HepG2 (cell line): ENCODE measurements around the gene DNAJC21. TPM values are rescaled to one million over a fixed set of nuclear protein-coding genes. Genes with fewer than 3 reads are reported as not detected.

ENCODE experiments used
- GATAD2A ChIP-seq: IDR thresholded peaks from 2 replicates; pipeline ENCODE4 v1.6.1; 2016
- MAFG ChIP-seq: sonication (generic); formaldehyde crosslinking; IDR thresholded peaks from 2 replicates; pipeline ENCODE4 v1.5.1; 2020; ENCODE audit warnings: mild to moderate bottlenecking, missing genetic modification reagents
- MLX ChIP-seq: IDR thresholded peaks from 2 replicates; pipeline ENCODE4 v1.6.1; 2016
- NFATC3 ChIP-seq: sonication (generic); formaldehyde crosslinking; IDR thresholded peaks from 2 replicates; pipeline ENCODE4 v1.5.1; 2020; ENCODE audit warnings: mild to moderate bottlenecking, missing genetic modification reagents
- POLR2AphosphoS2 ChIP-seq: IDR thresholded peaks from 2 replicates; pipeline ENCODE4 v1.6.1; 2011; ENCODE audit warnings: low read depth, low read length, improper control_type of control experiment
- TARDBP ChIP-seq: sonication (generic); formaldehyde crosslinking; IDR thresholded peaks from 2 replicates; pipeline ENCODE4 v1.8.0; 2022; ENCODE audit warnings: mild to moderate bottlenecking, missing genetic modification reagents
- TFE3 ChIP-seq: IDR thresholded peaks from 2 replicates; pipeline ENCODE4 v1.6.1; 2016
- THAP11 ChIP-seq: IDR thresholded peaks from 2 replicates; pipeline ENCODE4 v1.6.1; 2016; ENCODE audit warnings: missing biosample characterization, missing genetic modification reagents
- ZMAT5 ChIP-seq: sonication (generic); formaldehyde crosslinking; IDR thresholded peaks from 2 replicates; pipeline ENCODE4 v1.5.0; 2020; ENCODE audit warnings: mild to moderate bottlenecking, low read depth, missing genetic modification reagents, borderline replicate concordance
- ZNF296 ChIP-seq: sonication (generic); formaldehyde crosslinking; conservative IDR thresholded peaks from 2 replicates; pipeline ENCODE4 v1.5.0; 2020; ENCODE audit warnings: mild to moderate bottlenecking, missing genetic modification reagents
- ZNF777 ChIP-seq: sonication (generic); formaldehyde crosslinking; IDR thresholded peaks from 2 replicates; pipeline ENCODE4 v1.4.0; 2020; ENCODE audit warnings: missing genetic modification reagents
- polyA plus RNA-seq, 8 experiments: library from polyadenylated mRNA; depleted of rRNA in 3 of 8; stranded (reverse) in 7 of 8; unstranded in 1 of 8; fragments of >200 nt; fragmentation: Illumina TruSeq in 4 of 8; extraction: Trizol in 4 of 8; gene quantifications; 2 replicates each; pipeline versions ENCODE4 v1.2.1 to v1.2.3, GENCODE V29; 2011 to 2016; ENCODE audit warnings: low read depth in 4 of 8, missing spikeins in 1 of 8, mixed read lengths in 1 of 8; ENCODE audit not compliant: insufficient read depth in 1 of 8
- total RNA-seq, 5 experiments: library from RNA; depleted of rRNA; stranded (reverse); fragments of >200 nt; fragmentation: Illumina TruSeq; extraction: Trizol; gene quantifications; 2 replicates each; pipeline ENCODE4 v1.2.3, GENCODE V29; 2016; ENCODE audit warnings: low read depth in 1 of 5
- TF ChIP-seq, protein P1 (sequence below): sonication (generic); formaldehyde crosslinking; IDR thresholded peaks from 2 replicates; pipeline ENCODE4 v1.4.0; 2020; ENCODE audit warnings: mild to moderate bottlenecking, missing genetic modification reagents, borderline replicate concordance
- TF ChIP-seq, protein P2 (sequence below): sonication (generic); formaldehyde crosslinking; IDR thresholded peaks from 2 replicates; pipeline ENCODE4 v1.4.0; 2020; ENCODE audit warnings: missing genetic modification reagents, borderline replicate concordance
- TF ChIP-seq, protein P3 (sequence below): sonication (generic); formaldehyde crosslinking; IDR thresholded peaks from 2 replicates; pipeline ENCODE4; 2020; ENCODE audit warnings: missing genetic modification reagents, mild to moderate bottlenecking, borderline replicate concordance

DNAJC21 gene
- total and polyA plus RNA-seq, 2 of the 13 experiments (the other 11 are each of a cell fraction or from before 2014, with no cell fraction given): 10.9 to 41.6 TPM

DNA sequence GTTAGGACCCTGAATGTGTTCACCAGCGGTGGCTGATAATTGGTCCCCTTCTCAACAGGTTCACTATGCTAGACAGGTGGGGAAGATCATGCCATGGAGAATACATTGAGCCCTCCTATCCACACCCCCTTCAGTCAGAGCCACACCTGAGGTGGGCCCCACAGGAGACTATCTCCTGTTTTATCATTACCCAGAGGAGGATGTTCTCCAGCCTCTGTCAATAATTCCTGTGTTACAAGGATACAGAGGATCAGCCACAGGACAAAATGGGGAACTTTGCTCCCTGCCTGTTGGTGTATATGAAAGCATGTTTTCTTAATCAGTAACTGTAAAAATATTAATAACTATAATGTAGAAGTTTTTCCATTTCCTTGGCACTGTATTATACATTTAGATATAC lies 40.0 kb upstream of the DNAJC21 start (continued):
- TF ChIP-seq, protein P1, sequence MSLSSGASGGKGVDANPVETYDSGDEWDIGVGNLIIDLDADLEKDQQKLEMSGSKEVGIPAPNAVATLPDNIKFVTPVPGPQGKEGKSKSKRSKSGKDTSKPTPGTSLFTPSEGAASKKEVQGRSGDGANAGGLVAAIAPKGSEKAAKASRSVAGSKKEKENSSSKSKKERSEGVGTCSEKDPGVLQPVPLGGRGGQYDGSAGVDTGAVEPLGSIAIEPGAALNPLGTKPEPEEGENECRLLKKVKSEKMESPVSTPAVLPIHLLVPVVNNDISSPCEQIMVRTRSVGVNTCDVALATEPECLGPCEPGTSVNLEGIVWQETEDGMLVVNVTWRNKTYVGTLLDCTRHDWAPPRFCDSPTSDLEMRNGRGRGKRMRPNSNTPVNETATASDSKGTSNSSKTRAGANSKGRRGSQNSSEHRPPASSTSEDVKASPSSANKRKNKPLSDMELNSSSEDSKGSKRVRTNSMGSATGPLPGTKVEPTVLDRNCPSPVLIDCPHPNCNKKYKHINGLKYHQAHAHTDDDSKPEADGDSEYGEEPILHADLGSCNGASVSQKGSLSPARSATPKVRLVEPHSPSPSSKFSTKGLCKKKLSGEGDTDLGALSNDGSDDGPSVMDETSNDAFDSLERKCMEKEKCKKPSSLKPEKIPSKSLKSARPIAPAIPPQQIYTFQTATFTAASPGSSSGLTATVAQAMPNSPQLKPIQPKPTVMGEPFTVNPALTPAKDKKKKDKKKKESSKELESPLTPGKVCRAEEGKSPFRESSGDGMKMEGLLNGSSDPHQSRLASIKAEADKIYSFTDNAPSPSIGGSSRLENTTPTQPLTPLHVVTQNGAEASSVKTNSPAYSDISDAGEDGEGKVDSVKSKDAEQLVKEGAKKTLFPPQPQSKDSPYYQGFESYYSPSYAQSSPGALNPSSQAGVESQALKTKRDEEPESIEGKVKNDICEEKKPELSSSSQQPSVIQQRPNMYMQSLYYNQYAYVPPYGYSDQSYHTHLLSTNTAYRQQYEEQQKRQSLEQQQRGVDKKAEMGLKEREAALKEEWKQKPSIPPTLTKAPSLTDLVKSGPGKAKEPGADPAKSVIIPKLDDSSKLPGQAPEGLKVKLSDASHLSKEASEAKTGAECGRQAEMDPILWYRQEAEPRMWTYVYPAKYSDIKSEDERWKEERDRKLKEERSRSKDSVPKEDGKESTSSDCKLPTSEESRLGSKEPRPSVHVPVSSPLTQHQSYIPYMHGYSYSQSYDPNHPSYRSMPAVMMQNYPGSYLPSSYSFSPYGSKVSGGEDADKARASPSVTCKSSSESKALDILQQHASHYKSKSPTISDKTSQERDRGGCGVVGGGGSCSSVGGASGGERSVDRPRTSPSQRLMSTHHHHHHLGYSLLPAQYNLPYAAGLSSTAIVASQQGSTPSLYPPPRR (CRISPR knock-in tag): peak; percentile 67; the same call in 1 of the 2 replicates
- TF ChIP-seq ZMAT5 (CRISPR knock-in tag) (no peak), NFATC3 (no peak), MLX (no peak), POLR2AphosphoS2 (no peak), THAP11 (peak; percentile 31; the same call in 1 of the 2 replicates), GATAD2A (CRISPR knock-in tag) (peak; percentile 79), MAFG (CRISPR knock-in tag) (no peak), TARDBP (CRISPR knock-in tag) (peak; percentile 52; the same call in 1 of the 2 replicates), TFE3 (CRISPR knock-in tag) (peak; percentile 28; the same call in 1 of the 2 replicates), ZNF777 (CRISPR knock-in tag) (no peak), ZNF296 (CRISPR knock-in tag) (no peak)
- TF ChIP-seq, protein P2, sequence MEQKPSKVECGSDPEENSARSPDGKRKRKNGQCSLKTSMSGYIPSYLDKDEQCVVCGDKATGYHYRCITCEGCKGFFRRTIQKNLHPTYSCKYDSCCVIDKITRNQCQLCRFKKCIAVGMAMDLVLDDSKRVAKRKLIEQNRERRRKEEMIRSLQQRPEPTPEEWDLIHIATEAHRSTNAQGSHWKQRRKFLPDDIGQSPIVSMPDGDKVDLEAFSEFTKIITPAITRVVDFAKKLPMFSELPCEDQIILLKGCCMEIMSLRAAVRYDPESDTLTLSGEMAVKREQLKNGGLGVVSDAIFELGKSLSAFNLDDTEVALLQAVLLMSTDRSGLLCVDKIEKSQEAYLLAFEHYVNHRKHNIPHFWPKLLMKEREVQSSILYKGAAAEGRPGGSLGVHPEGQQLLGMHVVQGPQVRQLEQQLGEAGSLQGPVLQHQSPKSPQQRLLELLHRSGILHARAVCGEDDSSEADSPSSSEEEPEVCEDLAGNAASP: peak; percentile 38; the same call in 1 of the 2 replicates
- TF ChIP-seq, protein P3, sequence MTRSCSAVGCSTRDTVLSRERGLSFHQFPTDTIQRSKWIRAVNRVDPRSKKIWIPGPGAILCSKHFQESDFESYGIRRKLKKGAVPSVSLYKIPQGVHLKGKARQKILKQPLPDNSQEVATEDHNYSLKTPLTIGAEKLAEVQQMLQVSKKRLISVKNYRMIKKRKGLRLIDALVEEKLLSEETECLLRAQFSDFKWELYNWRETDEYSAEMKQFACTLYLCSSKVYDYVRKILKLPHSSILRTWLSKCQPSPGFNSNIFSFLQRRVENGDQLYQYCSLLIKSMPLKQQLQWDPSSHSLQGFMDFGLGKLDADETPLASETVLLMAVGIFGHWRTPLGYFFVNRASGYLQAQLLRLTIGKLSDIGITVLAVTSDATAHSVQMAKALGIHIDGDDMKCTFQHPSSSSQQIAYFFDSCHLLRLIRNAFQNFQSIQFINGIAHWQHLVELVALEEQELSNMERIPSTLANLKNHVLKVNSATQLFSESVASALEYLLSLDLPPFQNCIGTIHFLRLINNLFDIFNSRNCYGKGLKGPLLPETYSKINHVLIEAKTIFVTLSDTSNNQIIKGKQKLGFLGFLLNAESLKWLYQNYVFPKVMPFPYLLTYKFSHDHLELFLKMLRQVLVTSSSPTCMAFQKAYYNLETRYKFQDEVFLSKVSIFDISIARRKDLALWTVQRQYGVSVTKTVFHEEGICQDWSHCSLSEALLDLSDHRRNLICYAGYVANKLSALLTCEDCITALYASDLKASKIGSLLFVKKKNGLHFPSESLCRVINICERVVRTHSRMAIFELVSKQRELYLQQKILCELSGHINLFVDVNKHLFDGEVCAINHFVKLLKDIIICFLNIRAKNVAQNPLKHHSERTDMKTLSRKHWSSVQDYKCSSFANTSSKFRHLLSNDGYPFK (CRISPR knock-in tag): no peak
